Liver (tissue), 9 donors: ENCODE data around the gene LAMP5. TPM values are rescaled to one million over a fixed set of nuclear protein-coding genes. Genes with fewer than 3 reads are reported as not detected.

Source experiments
- DNase-seq: peaks from one replicate; pipeline ENCODE4 v3.0.0-alpha.2; 2017; ENCODE audit warnings: low spot score
- H3K27ac ChIP-seq, 2 donors: one replicate each; pipeline ENCODE4 v1.7.0; 2013; ENCODE audit warnings: inconsistent platforms in 2 of 2, low read length in 2 of 2, control low read depth in 1 of 2, low read depth in 1 of 2, mild to moderate bottlenecking in 1 of 2
- H3K27me3 ChIP-seq, 4 donors: one replicate each; pipeline versions ENCODE4 v1.6.1 to v1.7.0; 2013; ENCODE audit warnings: low read length in 3 of 4, inconsistent platforms in 1 of 4, mild to moderate bottlenecking in 1 of 4, moderate library complexity in 1 of 4; ENCODE audit not compliant: control insufficient read depth in 4 of 4, insufficient read depth in 4 of 4
- H3K36me3 ChIP-seq, 4 donors: one replicate each; pipeline versions ENCODE4 v1.6.1 to v1.7.0; 2013; ENCODE audit warnings: low read length in 3 of 4, mild to moderate bottlenecking in 3 of 4, low read depth in 1 of 4, moderate library complexity in 1 of 4; ENCODE audit not compliant: control insufficient read depth in 4 of 4, insufficient read depth in 3 of 4
- H3K4me1 ChIP-seq, 4 donors: one replicate each; pipeline versions ENCODE4 v1.6.1 to v1.7.0; 2013; ENCODE audit warnings: low read length in 3 of 4, mild to moderate bottlenecking in 3 of 4, moderate library complexity in 1 of 4; ENCODE audit not compliant: control insufficient read depth in 4 of 4, insufficient read depth in 4 of 4
- H3K4me3 ChIP-seq, 3 donors: one replicate each; pipeline versions ENCODE4 v1.6.1 to v1.7.0; 2013; ENCODE audit warnings: low read length in 3 of 3, control low read depth in 1 of 3, low read depth in 1 of 3, mild to moderate bottlenecking in 1 of 3
- H3K9ac ChIP-seq, 2 donors: one replicate each; pipeline ENCODE4 v1.7.0; 2013; ENCODE audit warnings: low read length in 2 of 2, mild to moderate bottlenecking in 2 of 2, moderate library complexity in 2 of 2, control low read depth in 1 of 2, low read depth in 1 of 2
- H3K9me3 ChIP-seq, 4 donors: one replicate each; pipeline versions ENCODE4 v1.6.1 to v1.7.0; 2013; ENCODE audit warnings: low read length in 3 of 4; ENCODE audit not compliant: control insufficient read depth in 4 of 4
- FOXA1 ChIP-seq: IDR thresholded peaks from 2 replicates; pipeline ENCODE4 v1.6.1; 2016; ENCODE audit warnings: antibody characterized with exemption
- FOXA2 ChIP-seq: IDR thresholded peaks from 2 replicates; pipeline ENCODE4 v1.6.1; 2016; ENCODE audit warnings: antibody characterized with exemption
- HNF4A ChIP-seq, 2 donors: conservative IDR thresholded peaks; 2 replicates each; pipeline ENCODE4 v1.6.1; 2016; ENCODE audit warnings: antibody characterized with exemption in 2 of 2, mild to moderate bottlenecking in 2 of 2
- HNF4G ChIP-seq: IDR thresholded peaks from 2 replicates; pipeline ENCODE4 v1.6.1; 2016; ENCODE audit warnings: antibody characterized with exemption
- JUND ChIP-seq, 2 donors: IDR thresholded peaks; 2 replicates each; pipeline ENCODE4 v1.6.1; 2016; ENCODE audit warnings: antibody characterized with exemption in 2 of 2
- NR2F2 ChIP-seq: IDR thresholded peaks from 2 replicates; pipeline ENCODE4 v1.6.1; 2016; ENCODE audit warnings: antibody characterized with exemption
- RAD21 ChIP-seq, 2 donors: IDR thresholded peaks; 2 replicates each; pipeline ENCODE4 v1.6.1; 2016; ENCODE audit warnings: antibody characterized with exemption in 2 of 2, mild to moderate bottlenecking in 2 of 2
- RXRA ChIP-seq, 2 donors: IDR thresholded peaks; 2 replicates each; pipeline ENCODE4 v1.6.1; 2017 to 2018; ENCODE audit warnings: antibody characterized with exemption in 2 of 2, mild to moderate bottlenecking in 1 of 2
- TAF1 ChIP-seq: conservative IDR thresholded peaks from 2 replicates; pipeline ENCODE4 v1.6.1; 2016; ENCODE audit warnings: antibody characterized with exemption, mild to moderate bottlenecking
- YY1 ChIP-seq: IDR thresholded peaks from 2 replicates; pipeline ENCODE4 v1.6.1; 2016; ENCODE audit warnings: antibody characterized with exemption, mild to moderate bottlenecking
- WGBS: extraction: QIAGEN DNeasy Blood & Tissue Kit; methylation state at CpG from one replicate; pipeline ENCODE4 v1.1.7; 2013; 5-methylcytosine and 5-hydroxymethylcytosine counted together
- polyA plus RNA-seq, 2 donors: library from polyadenylated mRNA; stranded (reverse) in 1 of 2; unstranded in 1 of 2; fragments of 200-250 nt in 1 of 2; fragments of >200 nt in 1 of 2; fragmentation: Nextera tagmentation in 1 of 2; extraction: Ambion mirVana in 1 of 2; gene quantifications; one replicate each; pipeline versions ENCODE4 v1.2.1 to v1.2.3, GENCODE V29; 2013 to 2015
- total RNA-seq, 2 donors: library from RNA; depleted of rRNA; stranded (reverse); fragments of >200 nt; gene quantifications; one replicate each; pipeline ENCODE4 v1.2.3, GENCODE V29; 2014
- TF ChIP-seq, protein P1 (sequence below): fragments of 150-350 bp; IDR thresholded peaks from 2 replicates; pipeline ENCODE4 v1.5.1; 2017; ENCODE audit warnings: improper control_type of control experiment, low read depth, low read length; ENCODE audit not compliant: missing input control
- TF ChIP-seq, protein P2 (sequence below): IDR thresholded peaks from 2 replicates; pipeline ENCODE4 v1.6.1; 2016; ENCODE audit warnings: antibody characterized with exemption
- TF ChIP-seq, protein P3 (sequence below): IDR thresholded peaks from 2 replicates; pipeline ENCODE4 v1.6.1; 2016; ENCODE audit warnings: antibody characterized with exemption
- TF ChIP-seq, protein P4 (sequence below): IDR thresholded peaks from 2 replicates; pipeline ENCODE4 v1.6.1; 2016; ENCODE audit warnings: antibody characterized with exemption, mild to moderate bottlenecking
- donor health status: healthy.
- donor health status: healthy.
- donor health status: healthy.
- donor health status: healthy.
- donor health status: healthy.

LAMP5 gene
- total and polyA plus RNA-seq, 4 donors, result 0.08 to 0.09 TPM; not detected in 2

DNA sequence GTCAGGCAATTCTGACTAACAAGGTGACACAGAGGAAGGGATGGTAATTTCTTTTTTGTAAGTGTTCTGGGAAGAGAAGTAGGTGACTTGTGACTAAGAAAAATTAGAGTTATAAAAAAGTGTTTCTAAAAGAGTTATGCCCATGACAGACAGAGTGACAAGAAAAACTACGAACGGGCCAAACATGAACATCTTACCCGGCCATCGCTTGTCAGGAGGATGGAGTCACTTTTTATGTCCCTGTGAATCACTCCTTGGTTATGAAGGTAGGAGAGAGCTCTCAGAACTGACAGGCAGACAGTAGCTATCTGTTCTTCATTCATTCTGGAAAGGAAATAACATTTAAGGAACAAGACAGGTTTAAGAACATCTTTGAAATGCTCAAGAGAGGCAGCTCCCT, 43.0 kb downstream of the LAMP5 start:
- H3K4me1 ChIP-seq, result no peaks in the 10 kb centered on the region
- no peaks in the 10 kb centered on the region for H3K36me3 ChIP-seq
- peaks cover 3 to 8% (median 6%) of the 10 kb centered on the region in 4 donors for H3K9me3 ChIP-seq
- DNase-seq, result no peak
- no peak overlapping the region for H3K9ac ChIP-seq
- WGBS, result 92% methylated on average over 4 of the region's 4 CpGs
- H3K4me3 ChIP-seq, result no peak overlapping the region
- H3K27me3 ChIP-seq, result peaks cover 0 to 10% (median 0%) of the 10 kb centered on the region in 4 donors
- TF ChIP-seq, protein P1, sequence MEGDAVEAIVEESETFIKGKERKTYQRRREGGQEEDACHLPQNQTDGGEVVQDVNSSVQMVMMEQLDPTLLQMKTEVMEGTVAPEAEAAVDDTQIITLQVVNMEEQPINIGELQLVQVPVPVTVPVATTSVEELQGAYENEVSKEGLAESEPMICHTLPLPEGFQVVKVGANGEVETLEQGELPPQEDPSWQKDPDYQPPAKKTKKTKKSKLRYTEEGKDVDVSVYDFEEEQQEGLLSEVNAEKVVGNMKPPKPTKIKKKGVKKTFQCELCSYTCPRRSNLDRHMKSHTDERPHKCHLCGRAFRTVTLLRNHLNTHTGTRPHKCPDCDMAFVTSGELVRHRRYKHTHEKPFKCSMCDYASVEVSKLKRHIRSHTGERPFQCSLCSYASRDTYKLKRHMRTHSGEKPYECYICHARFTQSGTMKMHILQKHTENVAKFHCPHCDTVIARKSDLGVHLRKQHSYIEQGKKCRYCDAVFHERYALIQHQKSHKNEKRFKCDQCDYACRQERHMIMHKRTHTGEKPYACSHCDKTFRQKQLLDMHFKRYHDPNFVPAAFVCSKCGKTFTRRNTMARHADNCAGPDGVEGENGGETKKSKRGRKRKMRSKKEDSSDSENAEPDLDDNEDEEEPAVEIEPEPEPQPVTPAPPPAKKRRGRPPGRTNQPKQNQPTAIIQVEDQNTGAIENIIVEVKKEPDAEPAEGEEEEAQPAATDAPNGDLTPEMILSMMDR, result no peak
- H3K27ac ChIP-seq, result no peak overlapping the region

DNA sequence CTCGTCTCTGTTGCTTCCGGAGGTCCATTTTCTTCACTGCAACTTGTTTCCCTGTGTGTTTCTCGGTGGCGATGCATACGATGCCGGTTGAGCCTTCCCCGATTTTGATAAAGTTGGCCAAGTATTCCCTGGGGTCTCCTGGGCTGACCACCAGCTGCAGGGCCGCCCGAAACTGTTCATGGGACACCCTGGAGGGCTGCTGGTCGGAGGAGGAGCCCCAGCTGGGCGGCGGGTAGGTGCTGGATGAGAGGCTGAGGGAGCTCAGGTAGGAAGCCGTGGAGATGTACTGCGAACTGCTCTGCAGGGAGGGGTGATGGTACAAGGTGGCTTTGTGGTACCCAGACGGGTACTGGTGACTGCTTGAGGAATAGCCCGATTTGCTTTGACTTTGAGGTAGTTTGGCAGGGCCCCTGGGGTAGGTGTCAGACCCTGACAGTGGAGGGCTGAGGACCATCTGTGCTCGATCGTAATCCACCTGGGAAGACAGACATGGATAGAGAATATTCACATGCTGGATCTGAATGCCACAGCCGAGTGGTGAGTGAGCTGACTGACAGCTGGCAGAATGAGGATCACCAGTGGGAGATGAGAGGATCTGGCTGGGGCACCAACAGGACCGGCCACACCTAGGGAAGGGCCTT, 51.6 kb downstream of the LAMP5 start:
- no peak overlapping the region for H3K27ac ChIP-seq
- 83% methylated on average over 20 of the region's 20 CpGs for WGBS
- H3K9ac ChIP-seq, result no peak overlapping the region
- TF ChIP-seq, protein P1, result no peak
- DNase-seq, result no peak
- peaks cover 0 to 2% (median 0%) of the 10 kb centered on the region in 4 donors for H3K27me3 ChIP-seq
- H3K4me3 ChIP-seq, result no peak overlapping the region
- peaks cover 0 to 4% (median 0%) of the 10 kb centered on the region in 4 donors for H3K9me3 ChIP-seq
- H3K4me1 ChIP-seq, result no peaks in the 10 kb centered on the region
- no peaks in the 10 kb centered on the region for H3K36me3 ChIP-seq

DNA sequence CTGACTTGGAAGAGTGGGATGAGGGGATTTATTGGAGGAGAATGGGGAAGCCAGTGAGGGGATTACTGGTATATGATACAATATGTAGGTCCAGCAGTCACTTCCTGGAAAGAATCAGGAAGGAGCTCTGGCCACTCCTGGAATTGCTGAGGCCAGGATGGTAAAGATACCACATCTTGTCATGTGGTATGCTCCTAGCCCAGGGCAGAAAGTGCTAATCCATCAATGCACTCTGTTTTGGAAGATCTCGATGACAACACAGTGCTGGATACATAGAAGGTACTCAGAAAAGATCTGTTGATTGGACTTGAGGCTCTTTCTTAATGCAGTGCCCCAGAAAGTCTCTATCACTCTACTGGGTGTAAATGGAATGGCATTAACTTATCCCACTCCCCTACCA, 52.6 kb downstream of the LAMP5 start:
- no peak for DNase-seq
- H3K4me1 ChIP-seq, result no peaks in the 10 kb centered on the region
- H3K27me3 ChIP-seq, result no peaks in the 10 kb centered on the region
- no peak overlapping the region for H3K4me3 ChIP-seq
- TF ChIP-seq NR2F2, result no peak
- TF ChIP-seq HNF4A (conservative IDR thresholded peaks at IDR 0.05), result no peak
- TF ChIP-seq, protein P2, sequence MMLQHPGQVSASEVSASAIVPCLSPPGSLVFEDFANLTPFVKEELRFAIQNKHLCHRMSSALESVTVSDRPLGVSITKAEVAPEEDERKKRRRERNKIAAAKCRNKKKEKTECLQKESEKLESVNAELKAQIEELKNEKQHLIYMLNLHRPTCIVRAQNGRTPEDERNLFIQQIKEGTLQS, result no peak
- TF ChIP-seq YY1, result no peak
- no peak for TF ChIP-seq HNF4G
- TF ChIP-seq, protein P3, sequence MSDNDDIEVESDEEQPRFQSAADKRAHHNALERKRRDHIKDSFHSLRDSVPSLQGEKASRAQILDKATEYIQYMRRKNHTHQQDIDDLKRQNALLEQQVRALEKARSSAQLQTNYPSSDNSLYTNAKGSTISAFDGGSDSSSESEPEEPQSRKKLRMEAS, result no peak
- TF ChIP-seq RXRA (IDR thresholded peaks at IDR 0.05), result no peak
- TF ChIP-seq, protein P4, sequence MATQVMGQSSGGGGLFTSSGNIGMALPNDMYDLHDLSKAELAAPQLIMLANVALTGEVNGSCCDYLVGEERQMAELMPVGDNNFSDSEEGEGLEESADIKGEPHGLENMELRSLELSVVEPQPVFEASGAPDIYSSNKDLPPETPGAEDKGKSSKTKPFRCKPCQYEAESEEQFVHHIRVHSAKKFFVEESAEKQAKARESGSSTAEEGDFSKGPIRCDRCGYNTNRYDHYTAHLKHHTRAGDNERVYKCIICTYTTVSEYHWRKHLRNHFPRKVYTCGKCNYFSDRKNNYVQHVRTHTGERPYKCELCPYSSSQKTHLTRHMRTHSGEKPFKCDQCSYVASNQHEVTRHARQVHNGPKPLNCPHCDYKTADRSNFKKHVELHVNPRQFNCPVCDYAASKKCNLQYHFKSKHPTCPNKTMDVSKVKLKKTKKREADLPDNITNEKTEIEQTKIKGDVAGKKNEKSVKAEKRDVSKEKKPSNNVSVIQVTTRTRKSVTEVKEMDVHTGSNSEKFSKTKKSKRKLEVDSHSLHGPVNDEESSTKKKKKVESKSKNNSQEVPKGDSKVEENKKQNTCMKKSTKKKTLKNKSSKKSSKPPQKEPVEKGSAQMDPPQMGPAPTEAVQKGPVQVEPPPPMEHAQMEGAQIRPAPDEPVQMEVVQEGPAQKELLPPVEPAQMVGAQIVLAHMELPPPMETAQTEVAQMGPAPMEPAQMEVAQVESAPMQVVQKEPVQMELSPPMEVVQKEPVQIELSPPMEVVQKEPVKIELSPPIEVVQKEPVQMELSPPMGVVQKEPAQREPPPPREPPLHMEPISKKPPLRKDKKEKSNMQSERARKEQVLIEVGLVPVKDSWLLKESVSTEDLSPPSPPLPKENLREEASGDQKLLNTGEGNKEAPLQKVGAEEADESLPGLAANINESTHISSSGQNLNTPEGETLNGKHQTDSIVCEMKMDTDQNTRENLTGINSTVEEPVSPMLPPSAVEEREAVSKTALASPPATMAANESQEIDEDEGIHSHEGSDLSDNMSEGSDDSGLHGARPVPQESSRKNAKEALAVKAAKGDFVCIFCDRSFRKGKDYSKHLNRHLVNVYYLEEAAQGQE, result no peak
- no peak for TF ChIP-seq FOXA1
- TF ChIP-seq RAD21 (IDR thresholded peaks at IDR 0.05), result no peak
- TF ChIP-seq TAF1, result no peak
- TF ChIP-seq, protein P1, result no peak
- no peak for TF ChIP-seq FOXA2
- no peak for TF ChIP-seq JUND (IDR thresholded peaks at IDR 0.05)
- 75% methylated on average over 1 of the region's 1 CpG for WGBS
- no peak overlapping the region for H3K9ac ChIP-seq
- H3K27ac ChIP-seq, result no peak overlapping the region
- peaks cover 0 to 4% (median 0%) of the 10 kb centered on the region in 4 donors for H3K9me3 ChIP-seq
- H3K36me3 ChIP-seq, result no peaks in the 10 kb centered on the region
